Measurements from ENCODE around the gene RAI1. TPM values are rescaled to one million over a fixed set of nuclear protein-coding genes. Genes with fewer than 3 reads are reported as not detected.

The RAI1 gene
- polyA plus RNA-seq, 3 donors from 2014 or later: 1.5 to 6.2 (median 2.0) TPM

DNA sequence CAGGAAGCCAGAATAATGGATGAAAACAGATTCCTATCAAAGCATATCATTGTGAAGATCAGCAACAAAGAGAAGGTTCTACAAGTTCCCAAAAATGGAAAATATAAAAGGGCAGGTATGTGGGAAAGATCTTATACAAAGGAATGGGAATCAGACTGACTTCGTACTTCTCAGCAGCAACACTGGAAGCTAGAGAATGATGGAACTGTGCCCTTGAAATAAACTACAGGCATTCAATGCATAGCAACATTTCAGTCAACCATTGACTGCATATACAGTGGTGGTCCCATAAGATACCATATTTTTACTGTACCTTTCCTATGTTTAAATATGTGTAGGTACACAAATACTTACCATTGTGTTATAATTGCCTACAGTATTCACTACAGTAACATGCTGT, 30.3 kb upstream of the RAI1 start:
- peaks cover 0 to 3% (median 2%) of the 10 kb centered on the region in 3 donors for H3K27me3 Mint-ChIP-seq (ENCODE audit: low read depth in 3 of 3)
- H3K27ac Mint-ChIP-seq: peak overlapping the region in 1 of 6 donors; percentile 49
- H3K4me1 Mint-ChIP-seq: no peaks in the 10 kb centered on the region
- peaks cover 0 to under 1% (median 0%) of the 10 kb centered on the region in 6 donors for H3K9me3 Mint-ChIP-seq
- H3K4me3 Mint-ChIP-seq: no peak overlapping the region
- H3K36me3 Mint-ChIP-seq: no peaks in the 10 kb centered on the region
- no peak for DNase-seq

DNA sequence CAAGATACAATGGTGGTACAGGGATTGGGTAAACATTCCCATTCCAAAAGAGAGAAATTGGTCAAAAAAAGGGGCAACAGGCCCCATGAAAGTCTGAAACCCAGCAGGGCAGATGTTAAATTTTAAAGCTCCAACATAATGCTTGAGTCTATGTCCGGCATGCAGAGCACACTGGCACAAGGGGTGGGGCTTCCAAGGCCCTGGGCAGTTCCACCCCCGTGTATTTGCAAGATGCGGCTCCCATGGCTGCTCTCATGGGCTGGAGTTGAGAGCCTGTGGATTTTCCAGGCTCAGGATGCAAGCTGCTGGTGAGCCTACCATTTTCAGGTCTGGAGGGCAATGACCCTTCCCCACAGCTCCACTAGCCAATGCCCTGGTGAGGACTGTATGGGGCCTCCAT, 27.9 kb upstream of the RAI1 start:
- Mint-ChIP-seq H3K36me3 (no peaks in the 10 kb centered on the region), H3K9me3 (no peaks in the 10 kb centered on the region), H3K27me3 (ENCODE audit: low read depth in 3 of 3) (peaks cover 0 to 3% (median 0%) of the 10 kb centered on the region in 3 donors), H3K27ac (no peak overlapping the region), H3K4me3 (no peak overlapping the region), H3K4me1 (no peaks in the 10 kb centered on the region)
- no peak for DNase-seq

DNA sequence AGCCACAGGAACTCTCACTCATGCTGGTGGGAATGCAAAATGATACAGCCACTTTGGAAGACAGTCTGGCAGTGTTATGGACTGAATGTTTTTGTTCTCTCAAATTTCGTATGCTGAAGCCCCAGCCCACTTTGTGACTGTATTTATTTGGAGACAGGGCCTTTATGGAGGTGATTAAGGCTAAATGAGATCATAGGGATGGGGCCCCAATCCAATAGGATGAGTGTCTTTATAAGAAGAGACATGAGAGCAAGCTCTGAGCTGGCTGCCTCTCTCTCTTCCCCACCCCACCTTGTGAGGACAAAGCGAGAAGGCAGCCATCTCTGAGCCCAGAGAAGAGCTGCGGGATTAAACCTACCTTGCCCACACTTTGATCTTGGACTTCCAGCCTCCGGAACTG, 21.9 kb upstream of the RAI1 start:
- Mint-ChIP-seq H3K4me1 (peaks cover 18 to 20% of the 10 kb centered on the region in 2 donors), H3K4me3 (no peak overlapping the region), H3K36me3 (no peaks in the 10 kb centered on the region), H3K27ac (peak overlapping the region in 3 of 6 donors; percentile 48 to 89 (median 52)), H3K9me3 (peaks cover 0 to 11% (median 7%) of the 10 kb centered on the region in 6 donors), H3K27me3 (ENCODE audit: low read depth in 3 of 3) (peaks cover 11 to 14% (median 13%) of the 10 kb centered on the region in 3 donors)
- no peak for DNase-seq

DNA sequence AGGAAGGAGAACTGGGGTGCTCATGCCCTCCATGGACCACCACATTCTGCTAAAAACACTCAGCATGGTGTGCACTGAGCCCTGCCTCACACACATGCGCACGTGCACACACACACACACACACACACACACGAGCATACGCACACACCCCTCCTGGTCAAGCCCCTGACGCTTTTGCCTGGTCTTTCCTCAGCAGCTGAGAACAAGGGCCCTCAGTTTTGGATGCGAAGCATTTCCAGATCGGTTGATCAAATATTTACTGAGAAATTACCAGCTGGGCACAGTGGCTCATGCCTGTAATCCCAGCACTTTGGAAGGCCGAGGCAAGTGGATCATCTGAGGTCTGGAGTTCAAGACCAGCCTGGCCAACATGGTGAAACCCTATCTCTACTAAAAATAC, 20.1 kb upstream of the RAI1 start:
- H3K36me3 Mint-ChIP-seq: no peaks in the 10 kb centered on the region
- H3K9me3 Mint-ChIP-seq: peaks cover 0 to 11% (median 7%) of the 10 kb centered on the region in 6 donors
- no peak overlapping the region for H3K4me3 Mint-ChIP-seq
- peaks cover 18 to 22% of the 10 kb centered on the region in 2 donors for H3K4me1 Mint-ChIP-seq
- no peak for DNase-seq
- H3K27me3 Mint-ChIP-seq (ENCODE audit: low read depth in 3 of 3): peaks cover 11 to 14% (median 13%) of the 10 kb centered on the region in 3 donors
- H3K27ac Mint-ChIP-seq: peak overlapping the region; percentile 58 to 91 (median 78)

DNA sequence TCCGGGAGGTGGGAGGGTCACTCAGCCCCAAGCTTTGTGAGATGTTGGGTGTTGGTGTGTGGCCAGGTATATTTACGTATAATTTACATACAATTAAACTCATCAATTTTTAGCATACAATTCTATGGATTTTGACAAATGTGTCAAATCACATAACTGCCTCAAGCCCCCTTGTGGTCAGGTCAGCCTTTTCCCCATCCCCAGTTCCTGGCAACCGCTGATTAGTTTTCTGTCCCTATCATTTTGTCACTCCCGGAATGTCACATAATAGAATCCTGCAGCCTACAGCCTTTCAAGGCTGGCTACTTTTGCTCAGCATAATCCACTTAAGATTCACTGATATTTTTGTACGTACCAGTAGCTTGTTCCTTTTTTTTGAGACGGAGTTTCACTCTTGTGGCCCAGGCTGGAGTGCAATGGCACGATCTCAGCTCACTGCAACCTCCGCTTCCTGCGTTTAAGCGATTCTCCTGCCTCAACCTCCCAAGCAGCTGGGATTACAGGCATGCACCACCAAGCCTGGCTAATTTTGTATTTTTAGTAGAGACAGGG, 19.3 kb upstream of the RAI1 start:
- Mint-ChIP-seq H3K4me3 (peak overlapping the region in 1 of 5 donors; percentile 32), H3K36me3 (no peaks in the 10 kb centered on the region), H3K27ac (peak overlapping the region; percentile 64 to 95 (median 90)), H3K27me3 (ENCODE audit: low read depth in 3 of 3) (peaks cover 11 to 14% (median 13%) of the 10 kb centered on the region in 3 donors), H3K9me3 (peaks cover 0 to 11% (median 7%) of the 10 kb centered on the region in 6 donors), H3K4me1 (peaks cover 18 to 22% of the 10 kb centered on the region in 2 donors)
- no peak for DNase-seq

DNA sequence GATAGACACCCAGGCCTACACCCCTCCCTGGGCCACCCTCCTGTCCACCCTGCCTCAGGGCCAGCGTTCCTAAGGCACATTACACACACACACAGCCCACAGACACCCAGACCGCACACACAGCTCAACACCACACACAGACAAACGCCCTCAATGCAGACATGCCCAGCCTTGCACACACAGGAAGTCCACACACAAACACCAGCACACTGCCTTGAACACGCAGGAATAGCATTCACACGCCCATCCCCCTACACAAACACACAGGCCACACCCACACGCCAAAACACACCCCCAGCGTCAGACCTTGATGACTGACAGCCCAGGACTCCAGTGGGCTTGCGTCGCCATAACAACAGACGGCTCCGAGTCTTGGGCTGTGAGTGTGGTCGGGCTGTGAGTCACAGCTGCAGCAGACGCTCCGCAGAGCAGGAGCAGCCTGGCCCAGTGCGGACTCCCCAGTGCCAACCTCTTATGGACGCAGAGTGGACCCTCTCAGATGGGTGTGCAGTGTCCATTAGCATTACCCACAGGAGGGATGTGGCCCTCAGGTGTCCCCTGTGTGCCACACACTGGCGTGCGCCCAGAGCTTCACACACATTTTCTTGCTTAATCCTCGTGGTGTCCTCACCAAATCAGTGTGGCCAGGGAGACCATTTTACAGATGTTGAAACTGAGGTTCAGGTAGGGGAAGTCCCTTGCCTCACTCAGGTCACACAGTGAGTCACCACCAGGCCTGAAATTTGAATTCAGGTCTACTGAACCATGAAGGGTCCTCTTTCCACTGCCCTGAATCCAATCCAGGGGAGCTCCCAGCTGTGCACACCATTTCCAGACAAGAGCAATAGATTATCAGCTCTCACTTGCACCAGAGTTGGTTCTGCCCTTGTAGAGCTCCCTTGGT, 17.8 kb upstream of the RAI1 start:
- Mint-ChIP-seq H3K27ac (peak overlapping the region; percentile 88 to 95 (median 92)), H3K9me3 (peaks cover 0 to 11% (median 7%) of the 10 kb centered on the region in 6 donors), H3K4me3 (peak overlapping the region; percentile 42 to 65 (median 56)), H3K27me3 (ENCODE audit: low read depth in 3 of 3) (peaks cover 11 to 14% (median 13%) of the 10 kb centered on the region in 3 donors), H3K36me3 (no peaks in the 10 kb centered on the region), H3K4me1 (peaks cover 18 to 22% of the 10 kb centered on the region in 2 donors)
- peak; percentile 94 to 96 (median 96) for DNase-seq

DNA sequence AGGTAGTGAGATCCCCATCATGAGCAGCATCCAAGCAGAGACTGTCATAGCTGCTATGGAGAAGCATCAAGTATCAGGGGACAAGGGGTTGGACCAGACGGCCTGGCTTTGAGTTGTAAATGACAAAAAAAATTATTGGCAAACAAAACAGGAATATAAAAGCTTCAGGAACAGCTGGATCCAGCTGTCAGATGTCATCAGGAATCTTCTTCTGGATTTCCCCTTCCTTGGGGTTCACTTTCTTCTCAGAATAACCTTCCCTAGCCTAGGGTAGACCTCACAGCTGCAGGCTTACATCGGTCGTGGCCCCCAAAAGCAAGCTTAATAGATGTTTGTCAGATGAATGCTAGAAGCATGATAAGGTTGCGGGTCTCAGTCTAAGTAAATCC, 17.2 kb upstream of the RAI1 start:
- H3K4me3 Mint-ChIP-seq: peak overlapping the region; percentile 42 to 65 (median 56)
- peaks cover 18 to 22% of the 10 kb centered on the region in 2 donors for H3K4me1 Mint-ChIP-seq
- peak overlapping the region; percentile 88 to 95 (median 92) for H3K27ac Mint-ChIP-seq

DNA sequence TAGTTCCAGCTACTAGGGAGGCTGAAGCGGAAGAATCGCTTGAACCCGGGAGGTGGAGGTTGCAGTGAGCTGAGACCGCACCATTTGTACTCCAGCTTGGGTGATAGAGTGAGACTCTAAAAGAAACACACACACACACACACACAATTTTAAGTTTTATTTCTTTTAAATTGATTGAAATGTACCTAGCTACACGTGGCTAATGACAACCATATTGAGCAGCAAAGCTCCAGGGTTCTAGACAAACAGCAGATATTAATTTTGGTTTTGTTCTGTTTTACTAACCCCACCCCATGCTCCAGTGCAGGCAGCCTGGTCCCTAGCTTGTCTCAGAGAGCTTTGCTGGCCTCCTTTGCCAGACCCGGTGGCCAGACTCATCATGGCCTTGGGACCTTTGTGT, 16.0 kb upstream of the RAI1 start:
- Mint-ChIP-seq H3K4me1 (peaks cover 18 to 22% of the 10 kb centered on the region in 2 donors), H3K27me3 (ENCODE audit: low read depth in 3 of 3) (peaks cover 10 to 11% (median 11%) of the 10 kb centered on the region in 3 donors), H3K36me3 (no peaks in the 10 kb centered on the region), H3K9me3 (no peaks in the 10 kb centered on the region), H3K27ac (peak overlapping the region in 3 of 6 donors; percentile 31 to 89 (median 61)), H3K4me3 (no peak overlapping the region)
- DNase-seq: no peak

More for the DNA sequence above, 17.2 kb upstream of the RAI1 start:
- H3K9me3 Mint-ChIP-seq: peaks cover 0 to 8% (median 4%) of the 10 kb centered on the region in 6 donors
- DNase-seq: no peak
- H3K27me3 Mint-ChIP-seq (ENCODE audit: low read depth in 3 of 3): peaks cover 11 to 13% (median 12%) of the 10 kb centered on the region in 3 donors
- no peaks in the 10 kb centered on the region for H3K36me3 Mint-ChIP-seq

DNA sequence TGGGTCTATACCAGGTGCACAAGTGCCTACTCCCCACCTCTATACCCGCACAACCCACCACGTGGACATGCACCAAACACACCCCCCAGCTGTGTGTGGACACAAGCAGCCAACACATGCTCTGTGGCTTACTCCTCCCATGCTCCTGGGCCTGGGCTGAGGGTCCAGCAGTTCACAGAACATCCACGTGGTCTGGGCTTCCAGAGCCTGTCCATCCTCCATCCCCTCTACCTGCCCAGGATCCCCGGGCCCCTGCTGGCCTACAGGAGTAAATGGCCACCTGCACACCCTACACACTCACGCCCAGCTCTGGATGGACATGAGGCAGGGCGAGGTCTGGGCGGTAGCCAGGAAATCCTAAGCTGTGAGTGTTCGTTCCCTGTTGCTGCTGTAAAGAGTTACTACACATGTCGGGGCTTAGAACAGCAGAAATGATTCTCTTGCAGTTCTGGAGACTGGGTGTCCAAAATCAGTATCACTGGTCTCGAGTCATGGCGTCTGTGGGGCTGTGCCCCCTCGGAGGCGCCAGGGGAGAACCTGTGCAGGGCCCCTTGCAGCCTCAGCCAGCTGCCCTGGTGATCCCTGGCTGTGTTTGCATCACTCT, 15.0 kb upstream of the RAI1 start:
- Mint-ChIP-seq H3K9me3 (no peaks in the 10 kb centered on the region), H3K4me1 (peaks cover 18 to 22% of the 10 kb centered on the region in 2 donors), H3K36me3 (no peaks in the 10 kb centered on the region), H3K27ac (peak overlapping the region in 2 of 6 donors; percentile 14 to 57), H3K27me3 (ENCODE audit: low read depth in 3 of 3) (peaks cover 10 to 13% (median 11%) of the 10 kb centered on the region in 3 donors), H3K4me3 (peak overlapping the region in 1 of 5 donors; percentile 35)
- no peak for DNase-seq

DNA sequence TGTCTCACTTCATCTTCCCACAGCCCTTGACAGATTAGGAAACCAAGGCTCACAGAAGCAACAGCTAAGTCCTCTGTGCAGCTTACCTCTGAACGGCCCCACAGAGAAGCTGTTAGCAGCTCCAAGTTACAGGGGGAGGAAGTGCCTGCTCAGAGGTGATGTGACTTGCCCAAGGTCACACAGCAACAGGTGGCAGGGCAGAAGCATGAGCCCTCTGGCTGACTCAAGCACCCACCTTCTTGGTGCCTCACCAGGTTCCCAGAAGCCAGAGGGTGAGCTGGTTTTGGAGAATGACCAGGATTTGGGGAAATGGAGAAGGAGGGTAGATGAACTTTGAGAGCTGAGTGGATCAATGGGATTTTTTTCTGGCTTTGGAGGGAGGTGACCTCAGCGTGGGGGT, 14.0 kb upstream of the RAI1 start:
- peak overlapping the region in 2 of 6 donors; percentile 11 to 57 for H3K27ac Mint-ChIP-seq
- peaks cover 10 to 13% (median 13%) of the 10 kb centered on the region in 3 donors for H3K27me3 Mint-ChIP-seq (ENCODE audit: low read depth in 3 of 3)
- no peak for DNase-seq
- no peaks in the 10 kb centered on the region for H3K36me3 Mint-ChIP-seq
- H3K9me3 Mint-ChIP-seq: no peaks in the 10 kb centered on the region
- H3K4me3 Mint-ChIP-seq: no peak overlapping the region
- peaks cover 18 to 20% of the 10 kb centered on the region in 2 donors for H3K4me1 Mint-ChIP-seq

DNA sequence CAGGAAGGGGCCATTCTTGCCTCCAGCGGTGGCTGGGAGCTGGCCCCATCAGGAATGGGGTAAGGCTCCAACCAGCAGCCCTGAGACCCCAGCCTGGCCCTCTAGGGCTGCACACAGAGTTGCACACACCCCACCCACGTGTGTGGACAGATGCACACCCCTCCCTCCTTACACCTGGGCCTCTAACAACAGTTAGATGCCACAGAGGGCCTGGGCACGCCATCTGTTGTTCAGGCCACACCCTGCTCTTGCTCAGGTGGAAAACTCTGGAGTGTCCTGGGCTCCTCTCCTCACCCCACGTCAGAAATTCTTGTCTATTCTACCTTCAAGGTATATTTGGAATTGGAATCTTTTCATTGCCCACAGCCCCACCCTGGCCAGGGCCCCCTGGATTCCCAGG, 13.3 kb upstream of the RAI1 start:
- Mint-ChIP-seq H3K27me3 (ENCODE audit: low read depth in 3 of 3) (peaks cover 10 to 12% (median 11%) of the 10 kb centered on the region in 3 donors), H3K36me3 (no peaks in the 10 kb centered on the region), H3K9me3 (no peaks in the 10 kb centered on the region), H3K4me3 (no peak overlapping the region), H3K27ac (peak overlapping the region in 1 of 6 donors; percentile 38), H3K4me1 (peaks cover 18 to 19% of the 10 kb centered on the region in 2 donors)
- DNase-seq: no peak

DNA sequence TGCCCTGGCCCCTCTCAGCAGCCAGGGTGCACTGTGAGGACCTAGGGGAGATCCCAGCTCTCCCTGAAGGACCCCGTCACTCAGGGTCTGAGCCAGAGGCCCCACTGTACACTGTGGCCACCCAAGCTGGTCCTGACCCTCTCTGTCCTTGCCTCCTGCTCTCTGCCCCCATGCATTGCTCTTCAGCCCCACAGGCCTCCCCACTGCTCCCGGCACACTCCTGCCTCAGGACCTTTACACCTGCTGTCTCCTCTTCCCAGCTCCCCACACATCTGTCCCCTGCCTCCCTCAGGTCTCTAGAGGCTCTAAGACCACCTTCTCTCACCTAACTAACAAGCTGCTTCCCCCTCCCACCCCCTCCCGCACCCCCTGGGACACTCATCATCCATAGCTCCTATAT, 12.9 kb upstream of the RAI1 start:
- Mint-ChIP-seq H3K27ac (peak overlapping the region in 2 of 6 donors; percentile 22 to 38), H3K36me3 (no peaks in the 10 kb centered on the region), H3K4me3 (no peak overlapping the region)

DNA sequence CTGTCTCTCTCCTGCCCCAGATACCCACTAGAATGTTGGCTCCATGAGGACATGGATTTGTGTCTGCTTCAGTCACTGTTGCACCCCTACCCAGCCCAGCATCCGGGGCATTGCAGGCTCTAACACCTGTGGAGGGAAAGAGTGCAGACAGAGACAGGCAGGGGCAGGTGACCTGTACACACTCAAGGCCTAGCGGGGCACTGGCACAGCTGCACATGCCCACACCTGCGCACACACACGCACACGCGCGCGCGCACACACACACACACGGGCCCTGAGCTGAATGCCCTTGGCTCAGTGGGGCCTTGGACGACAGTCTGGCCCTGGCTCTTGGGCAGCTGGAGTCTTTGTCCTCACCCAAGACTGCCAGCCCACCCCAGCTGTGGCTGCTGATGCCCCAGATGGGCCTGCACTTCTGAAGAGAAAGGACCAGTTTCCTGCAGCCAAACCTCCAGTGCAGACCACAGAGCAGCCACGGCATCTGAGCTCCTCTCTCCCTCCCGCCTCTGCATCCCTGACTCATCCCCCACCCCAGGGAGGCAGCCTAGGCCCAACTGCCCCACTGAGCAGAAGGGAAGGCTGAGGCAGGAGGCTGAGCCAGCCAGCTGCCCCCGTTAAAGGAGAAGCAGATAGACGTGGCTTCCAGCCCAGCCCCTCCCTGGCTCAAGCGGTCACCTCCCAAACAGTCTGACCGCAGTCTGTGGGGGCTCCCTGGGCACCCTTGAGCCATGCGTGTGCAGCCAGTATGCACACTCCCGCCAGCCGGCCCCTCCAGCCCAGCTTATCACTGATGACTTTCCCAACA, 12.3 kb upstream of the RAI1 start:
- Mint-ChIP-seq H3K9me3 (no peaks in the 10 kb centered on the region), H3K4me1 (peaks cover 8 to 9% of the 10 kb centered on the region in 2 donors), H3K4me3 (no peak overlapping the region), H3K27ac (peak overlapping the region in 1 of 6 donors; percentile 38), H3K36me3 (no peaks in the 10 kb centered on the region), H3K27me3 (ENCODE audit: low read depth in 3 of 3) (peaks cover under 1 to 2% (median 2%) of the 10 kb centered on the region in 3 donors)
- no peak for DNase-seq

More for the DNA sequence above, 12.9 kb upstream of the RAI1 start:
- Mint-ChIP-seq H3K9me3 (no peaks in the 10 kb centered on the region), H3K4me1 (peaks cover 14 to 15% of the 10 kb centered on the region in 2 donors), H3K27me3 (ENCODE audit: low read depth in 3 of 3) (peaks cover 7 to 8% (median 8%) of the 10 kb centered on the region in 3 donors)
- no peak for DNase-seq

Data from immature natural killer cell (primary cell).